SK-N-SH (cell line): Measurements from ENCODE around the gene PPP1R3F. TPM values are rescaled to one million over a fixed set of nuclear protein-coding genes. Genes with fewer than 3 reads are reported as not detected.

Source experiments
- CTCF ChIA-PET: fragments of 300-600, 350-600 bp; formaldehyde crosslinking; extraction: SDS; loops from one replicate; lab custom pipeline; 2021; lab: Yijun Ruan, JAX
- POLR2A ChIA-PET: fragments of 350-600 bp; sonication (Branson Sonifier 250); formaldehyde crosslinking; extraction: SDS; loops from one replicate; lab custom pipeline; 2020; ENCODE audit warnings: antibody characterized with exemption, inconsistent platforms; lab: Yijun Ruan, JAX
- DNase-seq: peaks from one replicate; pipeline ENCODE4 v3.0.0; 2012
- H2AFZ ChIP-seq: fragments of 200-600 bp; sonication (generic); 2 replicates; pipeline ENCODE4 v1.8.1; 2016; ENCODE audit warnings: antibody characterized with exemption, mild to moderate bottlenecking, low read depth
- H3F3A ChIP-seq: fragments of 200-600 bp; sonication (generic); replicated peaks from 2 replicates; pipeline ENCODE3; 2016; ENCODE audit warnings: antibody characterized with exemption, mild to moderate bottlenecking; ENCODE audit not compliant: insufficient read depth
- H3K27ac ChIP-seq, 2 experiments: fragments of 200-500 bp in 1 of 2; fragments of 200-600 bp in 1 of 2; sonication (Bioruptor generic) in 1 of 2; sonication (generic), shearing (Covaris generic) in 1 of 2; 2 replicates each; pipeline versions ENCODE4 v1.5.1 to v1.6.1; 2014 to 2016; ENCODE audit warnings: low read depth in 2 of 2, inconsistent platforms in 1 of 2, low read length in 1 of 2, mild to moderate bottlenecking in 1 of 2, mixed read lengths in 1 of 2
- H3K27me3 ChIP-seq: fragments of 200-600 bp; sonication (generic), shearing (Covaris generic); 2 replicates; pipeline ENCODE4 v1.6.1; 2016; ENCODE audit warnings: mixed run types; ENCODE audit not compliant: insufficient read depth
- H3K36me3 ChIP-seq, 2 experiments: fragments of 200-500 bp in 1 of 2; fragments of 200-600 bp in 1 of 2; sonication (Bioruptor generic) in 1 of 2; sonication (generic) in 1 of 2; replicated peaks in 1 of 2; 2 replicates each; pipeline versions ENCODE3 to v1.5.1; 2014 to 2016; ENCODE audit warnings: low read length in 1 of 2, mild to moderate bottlenecking in 1 of 2; ENCODE audit not compliant: insufficient read depth in 2 of 2, control insufficient read depth in 1 of 2
- H3K4me1 ChIP-seq, 2 experiments: fragments of 200-500 bp in 1 of 2; fragments of 200-600 bp in 1 of 2; sonication (Bioruptor generic) in 1 of 2; sonication (generic), shearing (Covaris generic) in 1 of 2; 2 replicates each; pipeline versions ENCODE4 v1.5.1 to v1.6.1; 2014 to 2016; ENCODE audit warnings: low read depth in 1 of 2, low read length in 1 of 2, mixed run types in 1 of 2; ENCODE audit not compliant: insufficient read depth in 2 of 2, control insufficient read depth in 1 of 2
- H3K4me2 ChIP-seq: fragments of 200-600 bp; sonication (generic), shearing (Covaris generic); 2 replicates; pipeline ENCODE4 v1.6.1; 2017; ENCODE audit warnings: mixed run types
- H3K4me3 ChIP-seq, 2 experiments: fragments of 200-500 bp in 1 of 2; fragments of 200-600 bp in 1 of 2; sonication (Bioruptor generic) in 1 of 2; sonication (generic), shearing (Covaris generic) in 1 of 2; 2 replicates each; pipeline versions ENCODE4 v1.5.1 to v1.8.1; 2014 to 2016; ENCODE audit warnings: low read depth in 2 of 2, inconsistent platforms in 1 of 2, low read length in 1 of 2, mild to moderate bottlenecking in 1 of 2, mixed read lengths in 1 of 2, moderate library complexity in 1 of 2
- H3K79me2 ChIP-seq: fragments of 200-600 bp; sonication (generic); 2 replicates; pipeline ENCODE4 v1.8.1; 2017; ENCODE audit warnings: mild to moderate bottlenecking; ENCODE audit not compliant: insufficient read depth
- H3K9ac ChIP-seq: fragments of 200-600 bp; sonication (generic); 2 replicates; pipeline ENCODE4 v1.6.1; 2017; ENCODE audit warnings: mixed run types
- H3K9me2 ChIP-seq: fragments of 200-600 bp; sonication (generic); 2 replicates; pipeline ENCODE4 v1.6.1; 2017; ENCODE audit warnings: mixed run types
- H3K9me3 ChIP-seq: fragments of 200-600 bp; sonication (generic); 2 replicates; pipeline ENCODE4 v1.6.1; 2017; ENCODE audit warnings: mixed run types, mild to moderate bottlenecking, moderate library complexity
- H4K20me1 ChIP-seq: fragments of 200-600 bp; sonication (generic); 2 replicates; pipeline ENCODE4 v1.6.1; 2017; ENCODE audit warnings: mild to moderate bottlenecking, mixed run types; ENCODE audit not compliant: insufficient read depth
- CTCF ChIP-seq: fragments of 200-600 bp; sonication (generic); IDR thresholded peaks from 2 replicates; pipeline ENCODE4 v1.6.1; 2017; ENCODE audit warnings: antibody characterized with exemption, mild to moderate bottlenecking, moderate library complexity
- ELF1 ChIP-seq: IDR thresholded peaks from 2 replicates; pipeline ENCODE4 v1.4.0; 2012
- EP300 ChIP-seq, 2 experiments: IDR thresholded peaks; 2 replicates each; pipeline versions ENCODE4 v1.4.0 to v1.6.1; 2012; ENCODE audit warnings: borderline replicate concordance in 1 of 2, low read depth in 1 of 2, low read length in 1 of 2
- FOXM1 ChIP-seq: IDR thresholded peaks from 2 replicates; pipeline ENCODE4 v1.4.0; 2012; ENCODE audit warnings: low read depth, mild to moderate bottlenecking
- GABPA ChIP-seq: IDR thresholded peaks from 2 replicates; pipeline ENCODE4 v1.4.0; 2012; ENCODE audit warnings: low read depth, mild to moderate bottlenecking
- JUND ChIP-seq: IDR thresholded peaks from 2 replicates; pipeline ENCODE4 v1.4.0; 2012
- MEF2A ChIP-seq: IDR thresholded peaks from 2 replicates; pipeline ENCODE4 v1.4.0; 2012; ENCODE audit warnings: low read depth, borderline replicate concordance
- NFIC ChIP-seq: IDR thresholded peaks from 2 replicates; pipeline ENCODE4 v1.4.0; 2012; ENCODE audit warnings: borderline replicate concordance
- PBX3 ChIP-seq: IDR thresholded peaks from 2 replicates; pipeline ENCODE4; 2012
- RAD21 ChIP-seq: IDR thresholded peaks from 2 replicates; pipeline ENCODE4 v1.6.1; 2012; ENCODE audit warnings: mild to moderate bottlenecking, low read length
- REST ChIP-seq: IDR thresholded peaks from 2 replicates; pipeline ENCODE4 v1.6.1; 2012; ENCODE audit warnings: mild to moderate bottlenecking, low read depth, low read length, moderate library complexity
- RFX5 ChIP-seq: IDR thresholded peaks from 2 replicates; pipeline ENCODE4 v1.6.1; 2012; ENCODE audit warnings: mild to moderate bottlenecking, improper control_type of control experiment, low read length
- RXRA ChIP-seq: IDR thresholded peaks from 2 replicates; pipeline ENCODE4 v1.4.0; 2012; ENCODE audit warnings: low read depth, mild to moderate bottlenecking, borderline replicate concordance
- SIN3A ChIP-seq: IDR thresholded peaks from 2 replicates; pipeline ENCODE4 v1.6.1; 2012; ENCODE audit warnings: low read depth, mild to moderate bottlenecking, low read length, moderate library complexity, borderline replicate concordance
- TCF12 ChIP-seq: IDR thresholded peaks from 2 replicates; pipeline ENCODE4 v1.4.0; 2012
- TEAD4 ChIP-seq: IDR thresholded peaks from 2 replicates; pipeline ENCODE4 v1.4.0; 2012; ENCODE audit warnings: mild to moderate bottlenecking, borderline replicate concordance; ENCODE audit not compliant: insufficient read depth
- USF1 ChIP-seq: IDR thresholded peaks from 2 replicates; pipeline ENCODE4 v1.4.0; 2012; ENCODE audit warnings: low read depth, borderline replicate concordance
- USF2 ChIP-seq: fragments of 150-350 bp; IDR thresholded peaks from 2 replicates; pipeline ENCODE4 v1.6.1; 2017; ENCODE audit warnings: antibody characterized with exemption, low read length, low read depth, borderline replicate concordance
- YY1 ChIP-seq: IDR thresholded peaks from 2 replicates; pipeline ENCODE4 v1.4.0; 2012; ENCODE audit warnings: low read depth, mild to moderate bottlenecking
- ZBTB33 ChIP-seq: IDR thresholded peaks from 2 replicates; pipeline ENCODE4 v1.4.0; 2012; ENCODE audit warnings: low read depth, borderline replicate concordance
- WGBS: methylation state at CpG from one replicate; pipeline ENCODE4 v1.1.6; 2017; ENCODE audit warnings: low lambda C conversion rate; 5-methylcytosine and 5-hydroxymethylcytosine counted together
- polyA plus RNA-seq, 3 experiments: library from polyadenylated mRNA; depleted of rRNA; stranded (reverse); fragments of >200 nt; gene quantifications; 2 replicates each; pipeline ENCODE4 v1.2.3, GENCODE V29; 2012

Gene PPP1R3F
- polyA plus RNA-seq, 1 of the 3 experiments (the other 2 are of a cell fraction) = 6.2 TPM

GRCh38 chrX:49244207-49244606, 25.4 kb upstream of the PPP1R3F start:
- POLR2A ChIA-PET = no interaction called here
- H3K4me3 ChIP-seq = no peak overlapping the region
- CTCF ChIA-PET = no interaction called here
- H3K27me3 ChIP-seq = no peaks in the 10 kb centered on the region; the same call in 1 of the 2 replicates
- no peaks in the 10 kb centered on the region for H3K79me2 ChIP-seq
- H3K9ac ChIP-seq = no peak overlapping the region
- no peak for TF ChIP-seq CTCF
- no peak for TF ChIP-seq REST
- TF ChIP-seq MEF2A = no peak
- TF ChIP-seq ELF1 = no peak
- no peak for TF ChIP-seq USF1
- TF ChIP-seq TCF12 = no peak
- no peak for TF ChIP-seq USF2
- TF ChIP-seq YY1 = no peak
- TF ChIP-seq TEAD4 = no peak
- no peak for TF ChIP-seq RFX5
- no peak for TF ChIP-seq RXRA
- no peak for TF ChIP-seq RAD21
- TF ChIP-seq ZBTB33 = no peak
- no peak for TF ChIP-seq GABPA
- no peak for TF ChIP-seq SIN3A
- no peak for TF ChIP-seq JUND
- TF ChIP-seq PBX3 = no peak
- no peak for TF ChIP-seq FOXM1
- no peak for TF ChIP-seq NFIC
- no peak for TF ChIP-seq EP300 (IDR thresholded peaks at IDR 0.05; ENCODE audit: borderline replicate concordance in 1 of 2, low read depth in 1 of 2, low read length in 1 of 2)
- no peaks in the 10 kb centered on the region for H4K20me1 ChIP-seq
- H3K4me1 ChIP-seq = no peaks in the 10 kb centered on the region; a peak in 1 of 4 replicates
- H3K36me3 ChIP-seq = no peaks in the 10 kb centered on the region
- H3K4me2 ChIP-seq = no peak overlapping the region
- H3K27ac ChIP-seq = no peak overlapping the region
- H2AFZ ChIP-seq = no peak overlapping the region
- no peak for DNase-seq
- 77% methylated on average over 2 of the region's 2 CpGs for WGBS
- H3F3A ChIP-seq = no peaks in the 10 kb centered on the region
- no peaks in the 10 kb centered on the region for H3K9me2 ChIP-seq
- H3K9me3 ChIP-seq = no peaks in the 10 kb centered on the region
